ENCODE measurements around the gene SRRT. TPM values are rescaled to one million over a fixed set of nuclear protein-coding genes. Genes with fewer than 3 reads are reported as not detected.

Gene SRRT
- total RNA-seq, 6 donors from 2014 or later, result 57.9 to 324 (median 111) TPM

DNA sequence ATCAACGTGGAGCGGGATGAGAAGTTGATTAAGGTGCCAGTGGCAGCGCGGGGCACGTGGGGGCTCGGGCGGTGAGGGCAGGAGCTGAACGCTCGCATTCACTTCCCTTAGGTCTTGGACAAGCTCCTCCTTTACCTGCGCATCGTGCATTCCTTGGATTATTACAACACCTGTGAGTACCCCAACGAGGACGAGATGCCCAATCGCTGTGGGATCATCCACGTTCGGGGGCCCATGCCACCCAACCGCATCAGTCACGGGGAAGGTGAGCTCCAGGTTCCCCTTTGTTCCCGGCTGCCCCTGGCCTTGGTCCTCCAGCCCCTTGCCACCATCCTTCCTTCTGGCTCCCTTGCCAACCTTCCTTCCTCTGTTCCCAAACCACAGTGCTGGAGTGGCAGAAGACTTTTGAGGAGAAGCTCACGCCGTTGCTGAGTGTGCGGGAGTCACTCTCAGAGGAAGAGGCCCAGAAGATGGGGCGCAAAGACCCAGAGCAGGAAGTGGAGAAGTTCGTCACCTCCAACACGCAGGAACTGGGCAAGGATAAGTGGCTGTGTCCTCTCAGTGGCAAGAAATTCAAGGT lies 12.1 kb downstream of the SRRT start:
- peaks cover 32 to 40% (median 37%) of the 10 kb centered on the region in 4 donors for H3K4me1 ChIP-seq
- peak in 1 of 2 donors; percentile 72 for DNase-seq
- no peaks in the 10 kb centered on the region for H3K9me3 ChIP-seq
- 77 to 80% methylated on average over 16 to 25 of the region's 25 CpGs for WGBS, 2 donors
- H3K27ac ChIP-seq, result peak overlapping the region; percentile 62 to 74 (median 66)
- no peak for ATAC-seq (ENCODE audit: low FRiP score in 2 of 2)
- no peak overlapping the region for H3K4me3 ChIP-seq
- TF ChIP-seq EP300 (IDR thresholded peaks at IDR 0.05), result no peak
- TF ChIP-seq POLR2A (IDR thresholded peaks at IDR 0.05), result no peak
- TF ChIP-seq, protein P1, sequence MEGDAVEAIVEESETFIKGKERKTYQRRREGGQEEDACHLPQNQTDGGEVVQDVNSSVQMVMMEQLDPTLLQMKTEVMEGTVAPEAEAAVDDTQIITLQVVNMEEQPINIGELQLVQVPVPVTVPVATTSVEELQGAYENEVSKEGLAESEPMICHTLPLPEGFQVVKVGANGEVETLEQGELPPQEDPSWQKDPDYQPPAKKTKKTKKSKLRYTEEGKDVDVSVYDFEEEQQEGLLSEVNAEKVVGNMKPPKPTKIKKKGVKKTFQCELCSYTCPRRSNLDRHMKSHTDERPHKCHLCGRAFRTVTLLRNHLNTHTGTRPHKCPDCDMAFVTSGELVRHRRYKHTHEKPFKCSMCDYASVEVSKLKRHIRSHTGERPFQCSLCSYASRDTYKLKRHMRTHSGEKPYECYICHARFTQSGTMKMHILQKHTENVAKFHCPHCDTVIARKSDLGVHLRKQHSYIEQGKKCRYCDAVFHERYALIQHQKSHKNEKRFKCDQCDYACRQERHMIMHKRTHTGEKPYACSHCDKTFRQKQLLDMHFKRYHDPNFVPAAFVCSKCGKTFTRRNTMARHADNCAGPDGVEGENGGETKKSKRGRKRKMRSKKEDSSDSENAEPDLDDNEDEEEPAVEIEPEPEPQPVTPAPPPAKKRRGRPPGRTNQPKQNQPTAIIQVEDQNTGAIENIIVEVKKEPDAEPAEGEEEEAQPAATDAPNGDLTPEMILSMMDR (IDR thresholded peaks at IDR 0.05), result no peak
- no peak for TF ChIP-seq POLR2AphosphoS5 (IDR thresholded peaks at IDR 0.05)
- H3K27me3 ChIP-seq, result peaks cover 0 to 4% (median 0%) of the 10 kb centered on the region in 4 donors
- H3K36me3 ChIP-seq, result peaks cover 33 to 66% (median 58%) of the 10 kb centered on the region in 4 donors

DNA sequence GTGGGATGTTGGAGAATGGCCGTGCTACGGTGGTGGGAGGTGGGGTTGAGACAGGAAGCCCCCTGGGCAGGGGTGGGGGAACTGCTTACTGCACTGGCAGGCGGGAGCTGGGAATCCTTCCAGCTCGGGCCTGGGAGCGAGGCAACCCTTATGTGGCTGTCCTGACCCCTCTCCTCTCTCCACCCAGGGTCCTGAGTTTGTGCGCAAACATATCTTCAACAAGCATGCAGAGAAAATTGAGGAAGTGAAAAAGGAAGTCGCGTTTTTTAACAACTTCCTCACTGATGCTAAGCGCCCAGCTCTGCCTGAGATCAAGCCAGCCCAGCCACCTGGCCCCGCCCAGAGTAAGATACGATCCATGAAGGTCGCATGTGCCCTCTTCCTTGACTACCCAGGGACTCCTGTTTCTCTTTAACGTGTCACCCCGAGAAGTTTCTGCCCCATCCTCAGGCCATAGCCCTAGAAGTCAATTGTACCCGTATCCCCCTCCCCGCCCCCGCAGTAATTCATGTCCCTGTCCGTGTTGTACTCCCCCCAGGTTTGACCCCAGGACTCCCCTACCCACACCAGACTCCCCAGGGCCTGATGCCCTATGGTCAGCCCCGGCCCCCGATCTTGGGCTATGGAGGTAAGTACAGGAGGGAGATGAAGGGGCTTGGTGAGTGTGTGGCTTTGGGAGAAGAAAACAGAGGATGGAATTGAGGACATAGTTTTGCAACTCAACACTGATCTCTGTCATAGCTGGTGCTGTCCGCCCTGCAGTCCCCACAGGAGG lies 12.8 kb downstream of the SRRT start:
- H3K27me3 ChIP-seq, result peaks cover 0 to 4% (median 0%) of the 10 kb centered on the region in 4 donors
- peaks cover 32 to 40% (median 37%) of the 10 kb centered on the region in 4 donors for H3K4me1 ChIP-seq
- no peak for ATAC-seq (ENCODE audit: low FRiP score in 2 of 2)
- H3K36me3 ChIP-seq, result peaks cover 26 to 60% (median 52%) of the 10 kb centered on the region in 4 donors
- no peaks in the 10 kb centered on the region for H3K9me3 ChIP-seq
- TF ChIP-seq POLR2AphosphoS5 (IDR thresholded peaks at IDR 0.05) (no peak), EP300 (IDR thresholded peaks at IDR 0.05) (no peak), POLR2A (IDR thresholded peaks at IDR 0.05) (no peak)
- TF ChIP-seq, protein P1 (IDR thresholded peaks at IDR 0.05), result no peak
- peak overlapping the region; percentile 62 to 74 (median 66) for H3K27ac ChIP-seq
- H3K4me3 ChIP-seq, result no peak overlapping the region
- WGBS, 2 donors, result 52% methylated on average over 18 to 21 of the region's 21 CpGs
- peak in 1 of 2 donors; percentile 54 for DNase-seq

DNA sequence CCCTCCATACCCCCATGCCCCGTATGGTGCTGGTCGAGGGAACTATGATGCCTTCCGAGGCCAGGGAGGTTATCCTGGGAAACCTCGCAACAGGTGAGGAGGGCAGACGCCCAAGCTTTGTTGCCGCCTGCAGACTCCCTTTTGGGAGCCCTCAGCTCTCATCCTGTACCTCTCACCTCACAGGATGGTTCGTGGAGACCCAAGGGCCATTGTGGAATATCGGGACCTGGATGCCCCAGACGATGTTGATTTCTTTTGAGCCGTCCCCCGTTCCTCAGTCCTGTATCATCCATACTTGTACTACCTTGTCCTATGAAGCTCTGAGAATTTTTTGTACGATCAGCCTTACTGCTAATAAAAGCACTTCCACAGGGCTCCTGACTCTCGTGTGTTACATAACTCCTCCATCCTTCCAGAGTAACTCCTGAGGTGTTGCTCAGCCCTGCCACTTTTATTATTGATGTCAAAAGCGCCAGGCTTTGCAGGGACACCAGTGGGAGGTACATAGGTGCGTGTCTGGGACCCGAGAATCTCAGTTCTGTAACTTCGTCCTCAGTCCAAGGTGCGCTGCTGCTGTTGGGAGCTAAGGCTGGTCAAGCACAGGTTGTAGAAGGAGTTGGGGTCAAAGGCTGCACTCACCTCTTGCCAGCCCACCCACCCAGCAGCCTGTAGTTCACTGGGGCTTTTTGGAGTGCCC lies 13.5 kb downstream of the SRRT start:
- 83 to 86% methylated on average over 18 of the region's 18 CpGs for WGBS, 2 donors
- peak overlapping the region in 3 of 4 donors; percentile 71 to 80 (median 77) for H3K4me3 ChIP-seq
- H3K36me3 ChIP-seq, result peaks cover 19 to 52% (median 44%) of the 10 kb centered on the region in 4 donors
- TF ChIP-seq POLR2A (IDR thresholded peaks at IDR 0.05), result no peak
- no peak for TF ChIP-seq EP300 (IDR thresholded peaks at IDR 0.05)
- TF ChIP-seq, protein P1 (IDR thresholded peaks at IDR 0.05), result no peak
- TF ChIP-seq POLR2AphosphoS5 (IDR thresholded peaks at IDR 0.05), result no peak
- H3K27ac ChIP-seq, result peak overlapping the region; percentile 84 to 95 (median 91)
- peaks cover 32 to 40% (median 37%) of the 10 kb centered on the region in 4 donors for H3K4me1 ChIP-seq
- H3K27me3 ChIP-seq, result peaks cover 0 to 4% (median 0%) of the 10 kb centered on the region in 4 donors
- DNase-seq (no peak), ATAC-seq (ENCODE audit: low FRiP score in 2 of 2) (no peak)
- H3K9me3 ChIP-seq, result no peaks in the 10 kb centered on the region

DNA sequence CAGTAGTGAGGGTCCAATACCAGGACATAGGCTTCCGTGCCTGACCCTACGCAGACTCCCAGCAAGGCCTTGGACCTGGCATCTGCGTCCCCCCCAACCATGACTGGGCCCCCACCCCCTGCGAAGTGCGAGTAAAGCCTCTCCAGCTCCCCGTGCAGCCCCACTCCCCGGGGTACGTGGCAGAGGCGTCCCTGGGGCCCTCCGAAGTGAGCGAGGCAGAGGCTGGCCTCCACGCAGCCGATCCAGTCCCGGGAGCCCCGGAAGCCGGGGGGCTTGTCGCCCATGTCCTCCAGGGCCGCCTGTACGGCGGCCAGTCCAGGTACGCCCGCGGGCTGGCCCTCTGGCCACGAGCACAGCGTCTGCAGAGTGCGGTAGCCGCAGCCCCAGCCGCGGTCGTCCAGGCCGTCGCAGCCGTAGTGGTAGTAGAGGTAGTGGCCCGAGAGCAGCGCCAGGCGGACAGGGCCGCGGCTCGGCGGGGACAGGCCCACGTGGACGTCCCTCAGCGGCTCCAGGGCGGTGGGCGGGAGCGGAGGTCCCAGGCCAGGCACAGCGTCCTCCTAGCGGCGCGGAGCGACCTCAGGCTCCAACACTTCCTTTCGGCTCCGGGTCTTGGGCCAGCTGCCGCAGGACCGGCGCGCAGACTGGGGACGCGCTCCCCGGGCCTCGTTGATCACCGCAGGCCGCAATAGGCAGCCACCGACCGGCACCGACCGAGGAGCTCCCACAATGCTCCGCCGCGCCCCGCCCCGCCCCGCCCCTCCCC lies 14.3 kb downstream of the SRRT start, which contains the start of gene UFSP1:
Gene UFSP1, minus strand, starts transcription at position 728 of the 763 bp plus-strand sequence. Its CDS starts 444 bp downstream, at position 284.
- Histone ChIP-seq H3K27ac (peak within 1 kb of the TSS; percentile 84 to 95 (median 91)), H3K9me3 (no peaks in the 10 kb centered on the region), H3K36me3 (peaks cover 19 to 45% (median 37%) of the 10 kb centered on the region in 4 donors), H3K27me3 (peaks cover 0 to 4% (median 0%) of the 10 kb centered on the region in 4 donors), H3K4me3 (peak within 1 kb of the TSS; percentile 67 to 80 (median 74)), H3K4me1 (peaks cover 32 to 40% (median 37%) of the 10 kb centered on the region in 4 donors)
- ATAC-seq (ENCODE audit: low FRiP score in 2 of 2) (peak; percentile 50 to 66), DNase-seq (no peak)
- TF ChIP-seq, protein P1 (IDR thresholded peaks at IDR 0.05), result peak in 3 of 6 experiments; percentile 2 to 53 (median 45)
- TF ChIP-seq EP300 (IDR thresholded peaks at IDR 0.05), result no peak
- no peak for TF ChIP-seq POLR2AphosphoS5 (IDR thresholded peaks at IDR 0.05)
- peak in 1 of 4 donors; percentile 23 for TF ChIP-seq POLR2A (IDR thresholded peaks at IDR 0.05)
- 9% methylated on average over 34 of the region's 73 CpGs; no CpG with 5 or more reads in 1 of the 2 donors for WGBS, 2 donors

Measured in upper lobe of left lung (tissue), 6 donors.